HepG2 (cell line): ENCODE measurements around the gene ARID3C.

Source experiments
- CREBL2 ChIP-seq: sonication (generic); formaldehyde crosslinking; IDR thresholded peaks from 2 replicates; pipeline ENCODE4 v1.8.1; 2023; ENCODE audit warnings: missing genetic modification reagents, mild to moderate bottlenecking, borderline replicate concordance
- EED ChIP-seq: sonication (generic); formaldehyde crosslinking; IDR thresholded peaks from 2 replicates; pipeline ENCODE4 v1.5.0; 2020; ENCODE audit warnings: mild to moderate bottlenecking, missing genetic modification reagents
- GABPB1 ChIP-seq: IDR thresholded peaks from 2 replicates; pipeline ENCODE4 v1.6.1; 2016; ENCODE audit warnings: mild to moderate bottlenecking, missing genetic modification reagents, moderate library complexity, missing compliant biosample characterization
- HNRNPLL ChIP-seq: fragments of 200-400 bp; formaldehyde crosslinking; IDR thresholded peaks from 2 replicates; pipeline ENCODE4 v1.6.1; 2017; ENCODE audit warnings: mild to moderate bottlenecking, low read depth, low read length; ENCODE audit not compliant: poor library complexity, severe bottlenecking
- HNRNPUL1 ChIP-seq: fragments of 200-400 bp; formaldehyde crosslinking; IDR thresholded peaks from 2 replicates; pipeline ENCODE4 v1.6.1; 2017; ENCODE audit warnings: low read depth, mild to moderate bottlenecking, low read length, moderate library complexity
- POLR2AphosphoS5 ChIP-seq: IDR thresholded peaks from 2 replicates; pipeline ENCODE4 v1.6.1; 2012; ENCODE audit warnings: low read depth, low read length
- TBL1XR1 ChIP-seq: fragments of 150-350 bp; IDR thresholded peaks from 2 replicates; pipeline ENCODE4 v1.6.1; 2014; ENCODE audit warnings: borderline replicate concordance, low read length; ENCODE audit not compliant: partially characterized antibody
- TMF1 ChIP-seq: sonication (generic); formaldehyde crosslinking; IDR thresholded peaks from 2 replicates; pipeline ENCODE4 v1.8.1; 2022; ENCODE audit warnings: low read depth, missing genetic modification reagents
- ZKSCAN8 ChIP-seq: IDR thresholded peaks from 2 replicates; pipeline ENCODE4 v1.6.1; 2016; ENCODE audit warnings: borderline replicate concordance, missing genetic modification reagents, missing compliant biosample characterization

GRCh38 chr9:34624475-34625185 lies 4.2 kb downstream of the ARID3C start:
- TF ChIP-seq HNRNPLL (no peak), HNRNPUL1 (no peak), GABPB1 (no peak), TBL1XR1 (no peak), POLR2AphosphoS5 (no peak), EED (no peak), CREBL2 (CRISPR knock-in tag) (no peak), ZKSCAN8 (CRISPR knock-in tag) (no peak), TMF1 (CRISPR knock-in tag) (no peak)
